Skeletal muscle satellite cell (primary cell): ENCODE results near the gene MINDY3.
"Not testable (repeated sequence)": the region's sequence is repeated elsewhere in the genome, so short reads cannot be mapped to it uniquely, and the experiment has no call there.

Experiments
- H3K27me3 ChIP-seq: 2 replicates; pipeline ENCODE4 v1.7.0; 2013; ENCODE audit warnings: low read length; ENCODE audit not compliant: control insufficient read depth, insufficient read depth
- H3K36me3 ChIP-seq: 2 replicates; pipeline ENCODE4 v1.7.0; 2013; ENCODE audit warnings: mild to moderate bottlenecking, control low read depth, low read length; ENCODE audit not compliant: insufficient read depth
- H3K4me1 ChIP-seq: 2 replicates; pipeline ENCODE4 v1.7.0; 2013; ENCODE audit warnings: low read length; ENCODE audit not compliant: control insufficient read depth, insufficient read depth
- H3K4me2 ChIP-seq: 2 replicates; pipeline ENCODE4 v1.7.0; 2013; ENCODE audit warnings: mild to moderate bottlenecking, low read length
- H3K4me3 ChIP-seq: 2 replicates; pipeline ENCODE4 v1.7.0; 2013; ENCODE audit warnings: low read length
- H3K9ac ChIP-seq: 2 replicates; pipeline ENCODE4 v1.7.0; 2013; ENCODE audit warnings: mild to moderate bottlenecking, low read depth, low read length, moderate library complexity
- H3K9me3 ChIP-seq: replicated peaks from 2 replicates; pipeline ENCODE4 v1.7.0; 2013; ENCODE audit warnings: mild to moderate bottlenecking, control low read depth, low read length

The MINDY3 gene

GRCh38 chr10:15787426-15787825 lies 72.9 kb downstream of the MINDY3 start:
- peaks cover 23% of the 10 kb centered on the region for H3K4me1 ChIP-seq
- H3K4me3 ChIP-seq, result no peak overlapping the region
- no peak overlapping the region for H3K9ac ChIP-seq
- H3K9me3 ChIP-seq, result no peaks in the 10 kb centered on the region
- no peaks in the 10 kb centered on the region for H3K27me3 ChIP-seq
- H3K36me3 ChIP-seq, result peaks cover 22% of the 10 kb centered on the region
- no peak overlapping the region for H3K4me2 ChIP-seq

GRCh38 chr10:15784662-15785300 lies 75.5 kb downstream of the MINDY3 start:
- Histone ChIP-seq H3K4me2 (no peak overlapping the region), H3K4me1 (peaks cover 13% of the 10 kb centered on the region), H3K36me3 (peaks cover 29% of the 10 kb centered on the region), H3K4me3 (no peak overlapping the region), H3K27me3 (no peaks in the 10 kb centered on the region), H3K9me3 (no peaks in the 10 kb centered on the region), H3K9ac (no peak overlapping the region)

GRCh38 chr10:15783941-15784636 lies 76.2 kb downstream of the MINDY3 start:
- Histone ChIP-seq H3K4me3 (no peak overlapping the region), H3K4me1 (peaks cover 8% of the 10 kb centered on the region), H3K4me2 (no peak overlapping the region), H3K27me3 (no peaks in the 10 kb centered on the region), H3K9me3 (no peaks in the 10 kb centered on the region), H3K36me3 (peaks cover 29% of the 10 kb centered on the region), H3K9ac (no peak overlapping the region)

- Histone ChIP-seq H3K4me3 (no peak overlapping the region), H3K4me1 (peaks cover 8% of the 10 kb centered on the region), H3K9ac (no peak overlapping the region), H3K4me2 (no peak overlapping the region), H3K27me3 (no peaks in the 10 kb centered on the region), H3K9me3 (no peaks in the 10 kb centered on the region), H3K36me3 (peaks cover 38% of the 10 kb centered on the region)
Measured at GRCh38 chr10:15782851-15783250, 77.5 kb downstream of the MINDY3 start.

GRCh38 chr10:15781381-15781960 lies 78.8 kb downstream of the MINDY3 start:
- no peaks in the 10 kb centered on the region for H3K9me3 ChIP-seq
- peaks cover 37% of the 10 kb centered on the region for H3K36me3 ChIP-seq
- peaks cover 8% of the 10 kb centered on the region for H3K4me1 ChIP-seq
- no peaks in the 10 kb centered on the region for H3K27me3 ChIP-seq
- no peak overlapping the region for H3K9ac ChIP-seq
- no peak overlapping the region for H3K4me3 ChIP-seq
- no peak overlapping the region for H3K4me2 ChIP-seq

- Histone ChIP-seq H3K9ac (no peak overlapping the region), H3K9me3 (no peaks in the 10 kb centered on the region), H3K36me3 (peaks cover 32% of the 10 kb centered on the region), H3K4me2 (peak overlapping the region; percentile 18), H3K4me3 (no peak overlapping the region), H3K4me1 (peaks cover 14% of the 10 kb centered on the region), H3K27me3 (no peaks in the 10 kb centered on the region)
Measured at GRCh38 chr10:15780353-15781135, 79.8 kb downstream of the MINDY3 start.

GRCh38 chr10:15775513-15775912 lies 84.8 kb downstream of the MINDY3 start:
- Histone ChIP-seq H3K9ac (no peak overlapping the region), H3K27me3 (no peaks in the 10 kb centered on the region), H3K36me3 (peaks cover 21% of the 10 kb centered on the region), H3K9me3 (no peaks in the 10 kb centered on the region), H3K4me2 (no peak overlapping the region), H3K4me1 (peaks cover 13% of the 10 kb centered on the region), H3K4me3 (no peak overlapping the region)

GRCh38 chr10:15774534-15774933 lies 85.8 kb downstream of the MINDY3 start:
- H3K9ac ChIP-seq, H3K27me3 ChIP-seq, H3K4me2 ChIP-seq, H3K9me3 ChIP-seq, H3K4me3 ChIP-seq: not testable (repeated sequence)
- peaks cover 21% of the 10 kb centered on the region for H3K36me3 ChIP-seq
- peaks cover 10% of the 10 kb centered on the region for H3K4me1 ChIP-seq

GRCh38 chr10:15764892-15765454 lies 95.3 kb downstream of the MINDY3 start:
- Histone ChIP-seq H3K4me2 (no peak overlapping the region), H3K36me3 (no peaks in the 10 kb centered on the region), H3K9ac (no peak overlapping the region), H3K9me3 (no peaks in the 10 kb centered on the region), H3K27me3 (peaks cover 4% of the 10 kb centered on the region), H3K4me3 (no peak overlapping the region), H3K4me1 (no peaks in the 10 kb centered on the region)

- Histone ChIP-seq H3K9me3 (no peaks in the 10 kb centered on the region), H3K4me2 (no peak overlapping the region), H3K27me3 (peaks cover 6% of the 10 kb centered on the region), H3K36me3 (no peaks in the 10 kb centered on the region), H3K4me3 (no peak overlapping the region), H3K9ac (no peak overlapping the region), H3K4me1 (no peaks in the 10 kb centered on the region)
Measured at GRCh38 chr10:15763006-15763405, 97.3 kb downstream of the MINDY3 start.

GRCh38 chr10:15762239-15762638 lies 98.1 kb downstream of the MINDY3 start:
- not testable (repeated sequence) for H3K27me3 ChIP-seq, H3K9ac ChIP-seq, H3K4me2 ChIP-seq, H3K4me1 ChIP-seq, H3K9me3 ChIP-seq, H3K36me3 ChIP-seq, H3K4me3 ChIP-seq
